HL-60 (cell line): ENCODE data around the gene DCXR.

Experiments
- POLR2AphosphoS5 ChIP-seq: IDR thresholded peaks from 2 replicates; pipeline ENCODE4 v1.6.1; 2012; ENCODE audit warnings: low read depth
- TF ChIP-seq, protein P1 (sequence below): IDR thresholded peaks from one replicate; pipeline ENCODE4 v1.5.1; 2011; ENCODE audit warnings: low read length, control low read depth, inconsistent platforms; ENCODE audit not compliant: insufficient read depth

DNA sequence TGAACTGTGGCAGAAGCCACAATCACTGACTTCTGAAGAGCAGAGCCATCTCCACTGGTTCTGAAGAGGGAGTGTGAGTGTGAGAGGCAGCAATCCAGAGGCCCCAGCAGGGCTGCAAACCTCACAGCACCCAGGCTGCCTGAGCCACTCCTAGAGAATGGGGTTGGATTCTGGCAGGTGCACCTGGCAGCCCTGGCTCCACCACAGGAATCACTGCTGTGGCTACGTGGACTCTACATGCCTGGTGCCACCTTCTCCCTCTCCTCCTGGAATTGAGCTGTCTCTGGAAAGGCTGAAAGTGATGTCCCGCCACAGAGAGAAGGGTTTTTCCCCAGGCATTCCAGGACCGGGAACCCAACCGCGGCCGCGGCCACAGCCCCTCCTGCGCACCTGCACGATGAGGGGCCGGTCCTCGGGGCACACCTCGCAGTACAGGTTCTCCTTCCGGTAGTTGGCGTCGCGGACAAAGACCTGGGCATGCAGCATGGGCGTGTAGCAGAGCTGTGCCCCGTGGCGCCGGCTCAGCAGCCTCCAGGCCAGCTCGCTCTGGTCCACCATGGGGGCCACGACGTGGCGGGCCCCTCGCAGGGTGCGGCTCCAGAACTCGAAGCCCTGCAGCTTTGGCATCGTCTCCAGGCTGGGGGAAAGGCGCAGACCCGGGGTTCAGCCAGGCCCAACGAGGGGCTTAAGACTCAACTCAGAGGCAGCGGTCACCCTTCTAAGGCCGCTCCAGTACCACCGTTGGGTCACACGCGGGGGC lies 27.1 kb upstream of the DCXR start:
- TF ChIP-seq, protein P1, sequence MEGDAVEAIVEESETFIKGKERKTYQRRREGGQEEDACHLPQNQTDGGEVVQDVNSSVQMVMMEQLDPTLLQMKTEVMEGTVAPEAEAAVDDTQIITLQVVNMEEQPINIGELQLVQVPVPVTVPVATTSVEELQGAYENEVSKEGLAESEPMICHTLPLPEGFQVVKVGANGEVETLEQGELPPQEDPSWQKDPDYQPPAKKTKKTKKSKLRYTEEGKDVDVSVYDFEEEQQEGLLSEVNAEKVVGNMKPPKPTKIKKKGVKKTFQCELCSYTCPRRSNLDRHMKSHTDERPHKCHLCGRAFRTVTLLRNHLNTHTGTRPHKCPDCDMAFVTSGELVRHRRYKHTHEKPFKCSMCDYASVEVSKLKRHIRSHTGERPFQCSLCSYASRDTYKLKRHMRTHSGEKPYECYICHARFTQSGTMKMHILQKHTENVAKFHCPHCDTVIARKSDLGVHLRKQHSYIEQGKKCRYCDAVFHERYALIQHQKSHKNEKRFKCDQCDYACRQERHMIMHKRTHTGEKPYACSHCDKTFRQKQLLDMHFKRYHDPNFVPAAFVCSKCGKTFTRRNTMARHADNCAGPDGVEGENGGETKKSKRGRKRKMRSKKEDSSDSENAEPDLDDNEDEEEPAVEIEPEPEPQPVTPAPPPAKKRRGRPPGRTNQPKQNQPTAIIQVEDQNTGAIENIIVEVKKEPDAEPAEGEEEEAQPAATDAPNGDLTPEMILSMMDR: no peak
- TF ChIP-seq POLR2AphosphoS5: no peak
